ENCODE measurements around the gene BCL2L13.

The BCL2L13 gene

DNA sequence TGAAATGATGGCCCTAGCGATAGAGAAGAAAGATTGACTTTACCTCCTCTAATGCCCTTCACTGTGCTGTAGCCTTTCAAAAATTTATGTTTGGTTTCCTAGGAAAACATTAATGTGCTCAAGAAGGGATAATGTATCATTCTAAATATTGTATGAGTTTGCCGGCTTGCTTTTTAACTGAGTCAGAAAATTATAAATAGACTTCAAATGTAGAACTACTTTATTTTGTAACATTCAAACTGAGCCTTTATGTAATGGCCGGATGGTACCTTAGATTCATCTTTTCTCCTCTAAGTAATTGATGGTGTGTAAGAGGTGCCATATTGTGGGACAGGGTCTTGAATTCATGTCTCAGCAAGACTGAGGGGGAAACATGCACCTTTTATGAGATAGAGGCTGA, 78.0 kb downstream of the BCL2L13 start:
- no peak for FAIRE-seq
- TF ChIP-seq POLR2A (IDR thresholded peaks at IDR 0.05; ENCODE audit: low read depth, low read length), result no peak
- no peak for DNase-seq (ENCODE audit: insufficient read length, low spot score)

DNA sequence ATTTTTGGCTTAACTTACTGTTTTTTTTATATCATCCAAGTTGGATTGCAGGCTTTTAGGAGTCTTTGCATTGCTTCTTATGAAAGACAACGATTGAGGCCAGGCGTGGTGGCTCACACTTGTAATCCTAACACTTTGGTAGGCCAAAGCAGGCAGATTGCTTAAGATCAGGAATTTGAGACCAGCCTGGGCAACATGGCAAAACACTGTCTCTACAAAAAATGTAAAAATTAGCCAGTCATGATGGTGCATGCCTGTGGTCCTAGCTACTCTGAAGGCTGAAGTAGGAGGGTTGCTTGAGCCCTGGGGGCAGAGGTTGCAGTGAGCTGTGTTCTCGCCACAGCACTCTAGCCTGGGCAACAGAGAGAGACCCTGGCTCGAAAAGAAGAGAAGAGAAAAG, 79.2 kb downstream of the BCL2L13 start:
- no peak for FAIRE-seq
- no peak for DNase-seq (ENCODE audit: insufficient read length, low spot score)
- TF ChIP-seq POLR2A (IDR thresholded peaks at IDR 0.05; ENCODE audit: low read depth, low read length), result no peak

DNA sequence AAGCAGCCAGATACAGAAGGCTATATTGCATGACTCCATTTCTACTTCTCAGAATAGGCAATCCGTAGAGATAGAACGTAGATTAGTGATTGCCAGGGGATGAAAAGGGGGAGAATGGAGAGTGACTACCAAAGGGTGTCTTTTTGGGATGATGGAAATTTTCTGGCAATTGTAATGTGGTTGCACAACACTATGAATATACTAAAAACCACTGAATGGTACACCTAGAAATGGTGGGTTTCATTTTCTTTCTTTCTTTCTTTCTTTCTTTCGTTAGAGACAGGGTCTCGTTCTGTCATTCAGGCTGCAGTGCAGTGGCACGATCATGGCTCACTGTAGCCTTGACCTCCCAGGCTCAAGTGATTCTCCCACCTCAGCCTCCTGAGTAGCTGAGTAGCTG, 81.4 kb downstream of the BCL2L13 start:
- TF ChIP-seq POLR2A (IDR thresholded peaks at IDR 0.05; ENCODE audit: low read depth, low read length), result no peak
- FAIRE-seq (no peak), DNase-seq (ENCODE audit: insufficient read length, low spot score) (no peak)

DNA sequence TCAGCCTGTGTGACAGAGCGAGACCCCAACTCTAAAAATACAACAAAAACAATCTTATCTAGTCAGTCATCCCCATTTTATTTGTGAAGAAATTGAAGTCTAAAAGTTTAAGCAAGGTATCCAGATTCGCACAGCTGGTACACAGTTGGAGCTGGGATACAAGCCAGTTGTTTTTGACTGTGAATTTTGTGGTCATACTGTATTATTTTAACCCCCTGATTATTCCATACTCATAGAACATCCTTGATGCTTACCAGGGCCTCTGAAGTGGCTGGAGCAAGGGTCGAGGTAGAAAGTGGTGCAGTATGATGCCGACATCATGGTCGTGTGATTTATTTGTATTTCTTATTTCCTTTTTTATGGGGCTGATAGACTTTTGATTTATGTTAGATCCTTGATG, 85.7 kb downstream of the BCL2L13 start:
- DNase-seq (ENCODE audit: insufficient read length, low spot score), result no peak
- no peak for TF ChIP-seq POLR2A (IDR thresholded peaks at IDR 0.05; ENCODE audit: low read depth, low read length)
- no peak for FAIRE-seq

DNA sequence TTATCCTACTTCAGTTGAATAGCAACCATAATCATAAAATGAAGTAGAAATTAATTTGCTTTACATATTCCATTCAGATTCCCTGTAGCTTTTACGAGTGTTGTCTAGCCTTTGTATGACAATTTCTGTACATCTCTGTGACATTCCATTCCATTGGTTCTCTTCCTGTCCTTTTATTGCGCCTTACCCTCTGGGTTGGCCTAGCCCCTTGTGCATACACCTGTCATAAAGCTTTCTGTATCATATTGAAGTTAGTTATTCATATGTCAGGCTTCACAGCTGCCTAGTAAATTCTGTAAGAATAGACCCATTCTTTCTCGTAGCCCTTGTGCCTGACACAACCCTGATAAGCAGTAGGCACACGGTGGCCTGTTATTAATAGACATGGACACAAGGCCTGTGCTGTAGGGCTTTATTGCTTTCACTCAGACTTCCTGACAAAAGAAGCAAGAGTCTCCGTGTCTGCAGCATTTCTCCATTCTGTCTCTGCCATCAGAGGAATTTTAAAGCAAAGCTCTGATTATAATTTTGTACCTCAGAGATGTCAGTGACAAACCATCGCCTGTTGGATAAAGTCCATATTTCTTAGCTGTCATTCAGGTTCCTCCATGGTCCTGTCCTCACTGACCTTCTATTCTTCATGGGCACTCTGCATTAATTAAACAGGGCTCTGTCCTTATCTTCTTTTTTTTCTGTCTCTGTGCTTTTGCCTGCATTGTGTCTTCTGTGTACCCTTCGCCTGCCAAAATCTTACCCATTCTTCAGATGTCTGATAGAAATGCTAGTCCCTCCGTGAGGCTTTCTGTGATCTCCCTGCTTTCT, 86.3 kb downstream of the BCL2L13 start:
- FAIRE-seq, result no peak
- DNase-seq (ENCODE audit: insufficient read length, low spot score), result no peak
- no peak for TF ChIP-seq POLR2A (IDR thresholded peaks at IDR 0.05; ENCODE audit: low read depth, low read length)

DNA sequence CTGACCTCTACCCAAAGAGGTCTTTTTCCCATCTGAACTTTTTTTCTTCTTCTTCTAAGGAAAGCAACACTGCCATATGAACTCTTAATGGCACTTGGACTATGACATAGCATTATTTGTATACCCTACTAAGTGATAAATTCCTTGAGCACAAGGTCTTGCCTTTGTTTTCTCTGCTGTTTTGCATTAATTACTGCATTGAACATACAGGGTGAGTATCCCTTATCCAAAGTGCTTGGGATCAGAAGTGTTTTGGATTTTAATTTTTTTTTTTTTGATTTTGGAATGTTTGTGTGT, 86.9 kb downstream of the BCL2L13 start:
- FAIRE-seq (no peak), DNase-seq (ENCODE audit: insufficient read length, low spot score) (no peak)
- no peak for TF ChIP-seq POLR2A (IDR thresholded peaks at IDR 0.05; ENCODE audit: low read depth, low read length)

DNA sequence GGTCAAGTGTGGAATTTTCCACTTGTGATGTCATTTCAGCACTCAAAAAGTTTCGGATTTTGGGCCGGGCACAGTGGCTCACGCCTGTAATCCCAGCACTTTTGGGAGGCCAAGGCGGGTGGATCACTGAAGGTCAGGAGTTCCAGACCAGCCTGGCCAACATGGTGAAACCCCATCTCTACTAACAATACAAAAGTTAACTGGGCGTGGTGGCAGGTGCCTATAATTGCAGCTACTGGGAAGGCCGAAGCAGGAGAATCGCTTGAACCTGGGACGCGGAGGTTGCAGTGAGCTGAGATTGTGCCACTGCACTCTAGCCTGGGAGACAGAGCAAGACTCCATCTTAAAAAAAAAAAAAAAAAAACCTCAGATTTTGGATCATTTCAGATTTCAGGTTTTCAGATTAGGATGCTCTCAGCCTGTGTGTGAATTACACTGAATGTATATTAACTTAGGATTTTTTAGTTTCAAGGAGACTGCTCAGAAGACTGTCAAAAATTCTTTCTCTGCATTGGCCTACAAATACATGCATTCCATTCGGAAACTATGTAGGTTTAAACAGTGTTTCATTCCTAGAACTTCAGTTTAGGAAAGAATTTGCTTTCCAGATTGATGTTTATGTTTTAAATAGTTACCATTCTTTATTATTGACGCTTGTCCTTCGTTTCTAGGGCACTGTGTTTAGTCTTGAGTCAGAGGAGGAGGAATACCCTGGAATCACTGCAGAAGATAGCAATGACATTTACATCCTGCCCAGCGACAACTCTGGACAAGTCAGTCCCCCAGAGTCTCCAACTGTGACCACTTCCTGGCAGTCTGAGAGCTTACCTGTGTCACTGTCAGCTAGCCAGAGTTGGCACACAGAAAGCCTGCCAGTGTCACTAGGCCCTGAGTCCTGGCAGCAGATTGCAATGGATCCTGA, 87.7 kb downstream of the BCL2L13 start:
- FAIRE-seq (no peak), DNase-seq (ENCODE audit: insufficient read length, low spot score) (no peak)
- TF ChIP-seq POLR2A (IDR thresholded peaks at IDR 0.05; ENCODE audit: low read depth, low read length), result no peak

DNA sequence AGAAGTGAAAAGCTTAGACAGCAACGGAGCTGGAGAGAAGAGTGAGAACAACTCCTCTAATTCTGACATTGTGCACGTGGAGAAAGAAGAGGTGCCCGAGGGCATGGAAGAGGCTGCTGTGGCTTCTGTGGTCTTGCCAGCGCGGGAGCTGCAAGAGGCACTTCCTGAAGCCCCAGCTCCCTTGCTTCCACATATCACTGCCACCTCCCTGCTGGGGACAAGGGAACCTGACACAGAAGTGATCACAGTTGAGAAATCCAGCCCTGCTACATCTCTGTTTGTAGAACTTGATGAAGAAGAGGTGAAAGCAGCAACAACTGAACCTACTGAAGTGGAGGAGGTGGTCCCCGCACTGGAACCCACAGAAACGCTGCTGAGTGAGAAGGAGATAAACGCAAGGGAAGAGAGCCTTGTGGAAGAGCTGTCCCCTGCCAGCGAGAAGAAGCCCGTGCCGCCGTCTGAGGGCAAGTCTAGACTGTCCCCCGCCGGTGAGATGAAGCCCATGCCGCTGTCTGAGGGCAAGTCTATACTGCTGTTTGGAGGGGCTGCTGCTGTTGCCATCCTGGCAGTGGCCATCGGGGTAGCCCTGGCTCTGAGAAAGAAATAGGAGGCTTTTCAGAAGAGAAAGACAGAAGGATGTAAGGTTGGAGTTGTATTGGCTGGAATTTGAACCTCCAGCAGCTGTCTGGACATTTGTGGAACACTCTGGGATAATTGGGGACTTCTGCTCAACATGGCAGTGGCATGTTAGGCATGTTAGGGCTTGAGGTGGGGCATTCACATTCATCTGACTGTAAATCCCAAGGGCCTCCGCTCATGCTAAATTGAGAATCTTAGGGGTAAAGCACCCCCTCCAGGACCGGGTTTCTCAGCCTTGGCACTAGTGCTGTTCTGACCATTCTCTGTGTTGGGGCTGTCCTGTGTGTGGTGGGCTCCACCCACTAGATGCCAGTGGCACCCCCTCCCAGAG, 88.7 kb downstream of the BCL2L13 start:
- DNase-seq (ENCODE audit: insufficient read length, low spot score), result no peak
- no peak for TF ChIP-seq POLR2A (IDR thresholded peaks at IDR 0.05; ENCODE audit: low read depth, low read length)
- FAIRE-seq, result no peak

DNA sequence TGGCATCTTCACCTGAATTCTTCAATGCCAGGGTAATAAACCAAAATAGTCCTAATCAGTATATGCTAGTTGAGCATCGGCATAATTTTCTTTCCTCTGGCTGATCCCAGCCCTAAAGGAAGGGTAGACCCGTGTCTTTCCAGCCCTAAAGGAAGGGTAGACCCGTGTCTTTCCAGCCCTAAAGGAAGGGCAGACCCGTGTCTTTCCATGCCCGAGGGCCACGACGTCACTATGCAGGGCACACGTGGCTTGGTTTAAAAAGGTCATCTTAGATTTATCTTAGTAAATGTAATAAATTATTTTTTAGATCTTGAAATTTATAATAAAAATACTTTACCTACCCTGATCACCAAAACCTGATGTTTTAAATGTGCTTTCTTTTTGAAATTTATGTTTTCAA, 90.2 kb downstream of the BCL2L13 start:
- no peak for TF ChIP-seq POLR2A (IDR thresholded peaks at IDR 0.05; ENCODE audit: low read depth, low read length)
- FAIRE-seq (no peak), DNase-seq (ENCODE audit: insufficient read length, low spot score) (no peak)

DNA sequence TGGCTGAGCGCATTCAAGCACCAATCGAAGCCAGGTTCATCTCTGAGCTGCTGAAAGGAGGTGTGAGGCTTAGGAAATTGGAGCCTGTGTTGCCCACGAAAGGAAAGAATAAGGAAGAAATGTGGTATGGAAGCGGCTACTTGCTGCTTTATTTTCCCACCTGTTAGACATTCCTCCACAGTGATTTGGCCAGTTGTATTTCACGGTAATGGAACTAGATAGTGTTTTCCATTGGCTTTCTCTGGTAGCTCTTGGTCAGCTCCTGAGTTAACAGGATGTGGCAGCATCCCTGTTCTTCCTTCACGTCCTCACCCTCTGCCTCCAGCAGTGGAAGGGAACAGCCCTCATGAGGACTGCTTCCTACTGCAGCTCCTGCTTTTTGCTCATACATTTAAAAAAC, 91.0 kb downstream of the BCL2L13 start:
- DNase-seq (ENCODE audit: insufficient read length, low spot score), result no peak
- FAIRE-seq, result no peak
- no peak for TF ChIP-seq POLR2A (IDR thresholded peaks at IDR 0.05; ENCODE audit: low read depth, low read length)

DNA sequence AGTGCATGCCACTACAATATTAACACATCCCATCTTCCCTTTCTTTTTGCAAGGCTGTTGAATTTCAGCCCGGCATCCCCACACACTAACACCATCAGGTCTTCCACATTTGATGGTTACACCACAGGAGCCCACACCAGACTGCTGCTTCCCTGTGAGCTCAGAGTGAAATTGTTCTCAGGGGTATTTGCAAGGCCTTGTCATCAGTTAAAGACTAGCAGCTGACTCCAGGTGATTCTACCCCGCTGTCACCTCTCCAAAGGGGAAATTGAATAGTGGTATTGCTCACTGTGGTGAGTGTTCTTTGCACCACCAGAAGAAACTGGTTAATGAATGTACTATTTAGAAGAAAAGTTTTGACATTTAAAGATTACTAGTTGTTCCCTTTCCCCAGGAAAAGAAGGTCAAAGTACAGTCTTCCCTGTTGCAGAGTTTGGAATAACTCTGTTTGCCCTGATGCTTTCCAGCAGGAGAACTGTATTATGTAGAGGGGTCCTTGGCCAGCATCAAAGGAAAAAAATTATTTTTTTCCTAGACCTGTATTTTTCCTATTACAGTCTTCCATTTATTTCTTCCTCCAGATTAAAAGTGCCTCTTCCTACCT, 93.8 kb downstream of the BCL2L13 start:
- DNase-seq (ENCODE audit: insufficient read length, low spot score) (no peak), FAIRE-seq (no peak)
- TF ChIP-seq POLR2A (IDR thresholded peaks at IDR 0.05; ENCODE audit: low read depth, low read length), result no peak

DNA sequence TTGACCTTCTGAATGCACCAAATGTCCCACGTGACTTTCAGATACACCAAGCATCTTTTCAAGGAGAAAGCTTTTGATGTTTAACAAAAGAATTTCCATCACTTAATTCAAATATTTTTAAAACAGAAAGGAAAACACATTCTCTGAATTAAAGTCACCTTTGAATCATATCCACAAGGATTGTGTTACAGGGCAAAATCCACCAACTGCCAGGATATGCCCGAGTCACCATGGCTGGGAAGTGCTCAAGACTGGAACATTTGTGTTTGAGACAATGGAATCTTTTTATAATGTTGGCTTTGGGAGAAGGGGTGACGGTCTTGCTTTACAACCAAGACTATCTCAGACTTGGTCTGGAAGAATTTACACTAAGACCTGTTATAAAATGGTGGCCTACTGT, 94.9 kb downstream of the BCL2L13 start:
- FAIRE-seq (no peak), DNase-seq (ENCODE audit: insufficient read length, low spot score) (no peak)
- no peak for TF ChIP-seq POLR2A (IDR thresholded peaks at IDR 0.05; ENCODE audit: low read depth, low read length)

DNA sequence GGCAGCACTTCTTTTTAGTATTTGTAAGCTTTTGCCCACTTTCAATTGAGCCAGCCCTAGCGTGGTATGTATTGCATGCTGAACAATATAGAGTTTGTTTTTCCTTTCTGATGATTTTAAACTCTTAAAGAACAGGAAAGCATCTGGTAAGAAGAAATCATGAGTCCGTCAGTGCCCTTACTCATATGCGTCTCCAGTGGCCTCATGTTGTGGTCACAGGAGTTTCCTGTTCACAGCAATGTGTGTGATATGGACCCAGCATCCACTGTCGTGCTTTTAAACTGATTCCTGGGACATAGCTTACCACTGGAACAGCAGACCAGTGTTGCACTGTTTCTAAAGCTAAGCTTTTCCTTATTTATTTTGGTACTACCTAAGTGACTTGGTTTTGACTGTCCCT, 95.6 kb downstream of the BCL2L13 start:
- no peak for DNase-seq (ENCODE audit: insufficient read length, low spot score)
- no peak for TF ChIP-seq POLR2A (IDR thresholded peaks at IDR 0.05; ENCODE audit: low read depth, low read length)
- FAIRE-seq, result no peak

All from H54 (cell line).